ENCODE measurements around the gene SHD. TPM values are rescaled to one million over a fixed set of nuclear protein-coding genes. Genes with fewer than 3 reads are reported as not detected.

Gene SHD
- total and polyA plus RNA-seq, 2 of the 13 experiments (the other 11 are each of a cell fraction or from before 2014, with no cell fraction given): 0.11 to 0.20 TPM

GRCh38 chr19:4310247-4311121 lies 31.4 kb downstream of the SHD start (continued):
- TF ChIP-seq ZNF354B (CRISPR knock-in tag; IDR thresholded peaks at IDR 0.05) (0 out of 2 replicates have a peak, but pooled peaks have one; percentile 57), ATF7-NPFF (CRISPR knock-in tag; IDR thresholded peaks at IDR 0.05; ENCODE audit: low read depth) (peak; percentile 67), PHB2 (IDR thresholded peaks at IDR 0.05; ENCODE audit: partially characterized antibody) (no peak), NCOA2 (CRISPR knock-in tag; IDR thresholded peaks at IDR 0.05) (peak; percentile 76; the same call in 1 of the 2 replicates), MAZ (IDR thresholded peaks at IDR 0.05; ENCODE audit: borderline replicate concordance, low read depth, low read length) (peak; percentile 77; the same call in 1 of the 2 replicates), MAZ (CRISPR knock-in tag; IDR thresholded peaks at IDR 0.05; ENCODE audit: low read depth) (peak; percentile 94; the same call in 1 of the 2 replicates), ZBTB7B (CRISPR knock-in tag; IDR thresholded peaks at IDR 0.05) (0 out of 2 replicates have a peak, but pooled peaks have one; percentile 40), THAP7 (CRISPR knock-in tag; IDR thresholded peaks at IDR 0.05) (peak; percentile 75; the same call in 1 of the 2 replicates), NFYB (CRISPR knock-in tag; IDR thresholded peaks at IDR 0.05) (0 out of 2 replicates have a peak, but pooled peaks have one; percentile 10), NAIF1 (CRISPR knock-in tag; IDR thresholded peaks at IDR 0.05; ENCODE audit: borderline replicate concordance) (no peak), RFXAP (CRISPR knock-in tag; IDR thresholded peaks at IDR 0.05; ENCODE audit: borderline replicate concordance) (peak; percentile 69; the same call in 1 of the 2 replicates), PPARG (CRISPR knock-in tag; conservative IDR thresholded peaks at IDR 0.05) (peak; percentile 87), ZNF567 (CRISPR knock-in tag; IDR thresholded peaks at IDR 0.05; ENCODE audit: borderline replicate concordance) (no peak), ZSCAN31 (CRISPR knock-in tag; IDR thresholded peaks at IDR 0.05; ENCODE audit: low read depth) (peak; percentile 42; the same call in 1 of the 2 replicates), ZNF335 (CRISPR knock-in tag; IDR thresholded peaks at IDR 0.05) (peak; percentile 92), ZNF124 (CRISPR knock-in tag; IDR thresholded peaks at IDR 0.05) (peak; percentile 88), ZNF224 (CRISPR knock-in tag; IDR thresholded peaks at IDR 0.05) (no peak), ETS1 (CRISPR knock-in tag; IDR thresholded peaks at IDR 0.05) (peak; percentile 68; the same call in 1 of the 2 replicates), YEATS2 (CRISPR knock-in tag; IDR thresholded peaks at IDR 0.05; ENCODE audit: borderline replicate concordance) (peak; percentile 85; the same call in 1 of the 2 replicates), ZNF331 (CRISPR knock-in tag; IDR thresholded peaks at IDR 0.05) (peak; percentile 92), JUN (CRISPR knock-in tag; IDR thresholded peaks at IDR 0.05) (peak; percentile 93), ZFX (CRISPR knock-in tag; IDR thresholded peaks at IDR 0.05; ENCODE audit: low read depth) (peak; percentile 96), ZBTB39 (CRISPR knock-in tag; IDR thresholded peaks at IDR 0.05) (no peak), ZNF556 (CRISPR knock-in tag; IDR thresholded peaks at IDR 0.05; ENCODE audit: borderline replicate concordance) (peak; percentile 67; the same call in 1 of the 2 replicates), ZFP90 (CRISPR knock-in tag; IDR thresholded peaks at IDR 0.05; ENCODE audit: borderline replicate concordance) (peak; percentile 41; the same call in 1 of the 2 replicates), TCF12 (IDR thresholded peaks at IDR 0.05) (no peak), TCF12 (CRISPR knock-in tag; IDR thresholded peaks at IDR 0.05) (no peak)
